Mononuclear cell (primary cell): Measurements from ENCODE around the gene STOX2. TPM values are rescaled to one million over a fixed set of nuclear protein-coding genes. Genes with fewer than 3 reads are reported as not detected.

Experiments
- H3K27me3 ChIP-seq: 2 replicates; pipeline ENCODE4 v1.6.0; 2011; ENCODE audit warnings: low read length, control low read depth; ENCODE audit not compliant: insufficient read depth
- H3K4me1 ChIP-seq: 2 replicates; pipeline ENCODE4 v1.5.1; 2011; ENCODE audit warnings: mild to moderate bottlenecking, low read length, control low read depth; ENCODE audit not compliant: insufficient read depth
- H3K4me3 ChIP-seq: 2 replicates; pipeline ENCODE4 v1.5.1; 2011; ENCODE audit warnings: mild to moderate bottlenecking, low read length, moderate library complexity
- H3K9me3 ChIP-seq: 2 replicates; pipeline ENCODE4 v1.5.1; 2011; ENCODE audit warnings: low read depth, mild to moderate bottlenecking, control low read depth, low read length
- total RNA-seq: library from RNA; depleted of rRNA; stranded (reverse); fragments of >200 nt; gene quantifications from one replicate; pipeline ENCODE4 v1.2.3, GENCODE V29; 2012

The STOX2 gene
- total RNA-seq, 1 donor = under 0.01 TPM

GRCh38 chr4:184066584-184067300 is 161.6 kb downstream of the STOX2 start:
- no peaks in the 10 kb centered on the region for H3K9me3 ChIP-seq
- H3K27me3 ChIP-seq = peaks cover 3% of the 10 kb centered on the region
- H3K4me3 ChIP-seq = no peak overlapping the region
- no peaks in the 10 kb centered on the region for H3K4me1 ChIP-seq

GRCh38 chr4:184067931-184068554 is 162.9 kb downstream of the STOX2 start:
- Histone ChIP-seq H3K4me1 (no peaks in the 10 kb centered on the region), H3K27me3 (peaks cover 3% of the 10 kb centered on the region), H3K9me3 (no peaks in the 10 kb centered on the region), H3K4me3 (no peak overlapping the region)

Other genes with a start within 250 kb of the STOX2 start
- gene RWDD4, start 246.1 kb upstream of the STOX2 start, total RNA-seq = 9.3 TPM
- 21.4 TPM for gene TRAPPC11, start 246.0 kb upstream of the STOX2 start, total RNA-seq